NT2/D1 (cell line): ENCODE results near the gene PIPOX.

Experiments
- DNase-seq: peaks from one replicate; pipeline ENCODE4 v3.0.0-alpha.2; 2011; ENCODE audit warnings: low read depth, low spot score
- H3K27me3 ChIP-seq: 2 replicates; pipeline ENCODE4 v1.6.0; 2011; ENCODE audit warnings: mild to moderate bottlenecking; ENCODE audit not compliant: insufficient read length, insufficient read depth
- H3K36me3 ChIP-seq: 2 replicates; pipeline ENCODE4 v1.6.1; 2011; ENCODE audit warnings: mild to moderate bottlenecking, low read length, mixed read lengths; ENCODE audit not compliant: insufficient read depth, insufficient read length
- H3K4me1 ChIP-seq: 2 replicates; pipeline ENCODE4 v1.5.1; 2011; ENCODE audit not compliant: insufficient read depth, insufficient read length
- H3K4me3 ChIP-seq: 2 replicates; pipeline ENCODE4 v1.5.1; 2011; ENCODE audit warnings: low read depth; ENCODE audit not compliant: insufficient read length
- H3K9ac ChIP-seq: 2 replicates; pipeline ENCODE4 v1.6.0; 2011; ENCODE audit warnings: low read depth; ENCODE audit not compliant: insufficient read length
- H3K9me3 ChIP-seq: 2 replicates; pipeline ENCODE4 v1.5.1; 2011; ENCODE audit warnings: mild to moderate bottlenecking, low read length; ENCODE audit not compliant: insufficient read depth
- SUZ12 ChIP-seq: IDR thresholded peaks from 2 replicates; pipeline ENCODE4 v1.6.1; 2011; ENCODE audit not compliant: insufficient read length, insufficient read depth; ENCODE audit errors: extremely low read depth
- YY1 ChIP-seq: IDR thresholded peaks from 2 replicates; pipeline ENCODE4 v1.6.1; 2011; ENCODE audit not compliant: insufficient read length, insufficient read depth
- ZNF274 ChIP-seq: IDR thresholded peaks from 2 replicates; pipeline ENCODE4 v1.6.1; 2011; ENCODE audit warnings: mild to moderate bottlenecking, low read depth, low read length

Gene PIPOX

GRCh38 chr17:29042679-29043538, at the start of gene PIPOX:
TSS of gene PIPOX (plus strand) at chr17:29043141. CDS start at chr17:29043226, 85 bp downstream.
- TF ChIP-seq ZNF274, result no peak
- TF ChIP-seq SUZ12, result no peak
- no peaks in the 10 kb centered on the region for H3K9me3 ChIP-seq
- H3K27me3 ChIP-seq, result no peaks in the 10 kb centered on the region
- no peaks in the 10 kb centered on the region for H3K36me3 ChIP-seq
- peak within 1 kb of the TSS; percentile 78 for H3K9ac ChIP-seq
- peak; percentile 91 for DNase-seq
- peak within 1 kb of the TSS; percentile 38 for H3K4me3 ChIP-seq
- H3K4me1 ChIP-seq, result peaks cover 4% of the 10 kb centered on the region

GRCh38 chr17:28993645-28994426, 49.1 kb upstream of the PIPOX start:
- Histone ChIP-seq H3K36me3 (no peaks in the 10 kb centered on the region), H3K9me3 (no peaks in the 10 kb centered on the region), H3K4me3 (no peak overlapping the region), H3K27me3 (peaks cover 28% of the 10 kb centered on the region), H3K9ac (no peak overlapping the region), H3K4me1 (peaks cover 17% of the 10 kb centered on the region)
- TF ChIP-seq SUZ12, result no peak
- TF ChIP-seq ZNF274, result no peak
- no peak for TF ChIP-seq YY1
- no peak for DNase-seq

DNA sequence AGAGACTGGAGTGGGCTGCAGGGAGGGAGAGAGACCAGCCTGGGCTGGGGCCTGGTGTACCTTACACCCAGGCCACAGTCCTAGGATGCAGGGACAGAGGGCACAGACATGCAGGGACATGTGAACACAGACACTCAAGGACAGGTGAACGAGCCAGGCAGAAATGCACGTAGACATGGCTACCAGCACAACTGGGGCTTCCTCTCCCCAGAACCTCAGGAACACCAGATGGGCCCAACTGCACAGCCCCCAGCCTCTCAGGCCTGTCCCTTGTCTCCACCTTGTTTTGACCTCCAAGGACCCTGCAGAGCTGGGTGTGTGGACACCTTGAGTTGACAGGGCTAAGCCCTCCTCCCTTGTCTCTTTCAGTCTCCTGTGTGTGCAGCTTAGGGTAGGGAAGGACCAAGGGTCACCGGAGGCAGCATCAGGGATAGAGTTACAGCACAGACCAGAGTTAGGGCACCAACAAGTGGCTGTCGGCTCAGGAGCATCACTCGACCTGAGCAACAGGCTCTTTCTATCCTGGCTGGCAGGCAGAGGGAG, 46.3 kb upstream of the PIPOX start:
- peaks cover 36% of the 10 kb centered on the region for H3K27me3 ChIP-seq
- no peaks in the 10 kb centered on the region for H3K36me3 ChIP-seq
- H3K9me3 ChIP-seq, result no peaks in the 10 kb centered on the region
- DNase-seq, result no peak
- TF ChIP-seq ZNF274, result no peak
- TF ChIP-seq YY1, result no peak
- TF ChIP-seq SUZ12, result no peak
- no peak overlapping the region for H3K9ac ChIP-seq
- H3K4me1 ChIP-seq, result peaks cover 19% of the 10 kb centered on the region
- H3K4me3 ChIP-seq, result no peak overlapping the region

- Histone ChIP-seq H3K27me3 (peaks cover 36% of the 10 kb centered on the region), H3K4me3 (no peak overlapping the region), H3K4me1 (peaks cover 12% of the 10 kb centered on the region), H3K9ac (no peak overlapping the region), H3K9me3 (no peaks in the 10 kb centered on the region), H3K36me3 (no peaks in the 10 kb centered on the region)
- DNase-seq, result no peak
- TF ChIP-seq YY1 (no peak), ZNF274 (no peak), SUZ12 (no peak)
Measured at GRCh38 chr17:28997806-28998205, 45.1 kb upstream of the PIPOX start.

- DNase-seq, result no peak
- Histone ChIP-seq H3K4me1 (peaks cover 12% of the 10 kb centered on the region), H3K9ac (no peak overlapping the region), H3K27me3 (peaks cover 46% of the 10 kb centered on the region), H3K36me3 (no peaks in the 10 kb centered on the region), H3K4me3 (no peak overlapping the region), H3K9me3 (no peaks in the 10 kb centered on the region)
- no peak for TF ChIP-seq YY1
- TF ChIP-seq SUZ12, result no peak
- no peak for TF ChIP-seq ZNF274
Measured at GRCh38 chr17:28999206-28999605, 43.7 kb upstream of the PIPOX start.

DNA sequence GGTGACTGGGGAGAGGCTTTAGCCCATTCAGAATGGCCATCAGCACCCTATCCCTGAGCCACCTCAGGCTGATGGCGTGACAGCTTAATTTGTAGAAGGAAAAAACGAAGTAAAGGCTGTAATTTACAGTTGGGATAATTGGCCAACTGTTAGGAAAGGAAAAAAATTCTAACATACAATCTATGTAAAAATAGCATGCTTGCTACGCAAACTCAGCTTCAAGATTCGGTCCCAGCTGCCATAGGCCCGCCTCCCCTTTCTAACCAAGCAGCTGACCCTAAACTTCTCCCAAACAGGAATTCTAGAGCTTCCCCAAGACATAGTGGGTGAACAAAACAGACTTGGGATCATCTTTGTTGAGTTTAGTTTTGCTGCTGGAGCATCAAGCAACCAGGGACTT, 42.0 kb upstream of the PIPOX start:
- no peaks in the 10 kb centered on the region for H3K36me3 ChIP-seq
- TF ChIP-seq YY1 (no peak), ZNF274 (no peak), SUZ12 (no peak)
- H3K27me3 ChIP-seq, result peaks cover 56% of the 10 kb centered on the region
- DNase-seq, result no peak
- no peak overlapping the region for H3K9ac ChIP-seq
- no peak overlapping the region for H3K4me3 ChIP-seq
- peaks cover 6% of the 10 kb centered on the region for H3K4me1 ChIP-seq
- no peaks in the 10 kb centered on the region for H3K9me3 ChIP-seq

GRCh38 chr17:29002811-29003210, 40.1 kb upstream of the PIPOX start:
- Histone ChIP-seq H3K4me3 (no peak overlapping the region), H3K4me1 (peaks cover 2% of the 10 kb centered on the region), H3K9ac (no peak overlapping the region), H3K27me3 (peaks cover 60% of the 10 kb centered on the region), H3K36me3 (no peaks in the 10 kb centered on the region), H3K9me3 (no peaks in the 10 kb centered on the region)
- DNase-seq, result no peak
- no peak for TF ChIP-seq ZNF274
- no peak for TF ChIP-seq YY1
- TF ChIP-seq SUZ12, result no peak
